ENCODE measurements around the gene MCTP1.

GRCh38 chr5:94944160-94944559 is 340.7 kb downstream of the MCTP1 start:
- no peak for TF ChIP-seq ZFP3 (CRISPR knock-in tag; IDR thresholded peaks at IDR 0.05)
- TF ChIP-seq CREB5 (CRISPR knock-in tag; IDR thresholded peaks at IDR 0.05; ENCODE audit: low read depth) = no peak

Measured in SK-N-SH treated with all-trans-retinoic acid at 6 μM for 48 hours (cell line).